ENCODE results near the gene NDUFA8.

The NDUFA8 gene

GRCh38 chr9:122097679-122098315, 61.8 kb downstream of the NDUFA8 start:
- peak; percentile 47 for DNase-seq (ENCODE audit: low spot score)

- no peak for DNase-seq (ENCODE audit: low spot score)
Measured at GRCh38 chr9:122096620-122097415, 62.8 kb downstream of the NDUFA8 start.

- DNase-seq (ENCODE audit: low spot score), result peak; percentile 66
Measured at GRCh38 chr9:122095010-122095767, 64.4 kb downstream of the NDUFA8 start.

Data from SW480 (cell line).